HK-2 (cell line): ENCODE results near the gene ZIC1.

Experiments used
- DNase-seq: peaks from one replicate; pipeline ENCODE4 v3.0.0-alpha.2; 2018; ENCODE audit not compliant: unreplicated experiment

Gene ZIC1

DNA sequence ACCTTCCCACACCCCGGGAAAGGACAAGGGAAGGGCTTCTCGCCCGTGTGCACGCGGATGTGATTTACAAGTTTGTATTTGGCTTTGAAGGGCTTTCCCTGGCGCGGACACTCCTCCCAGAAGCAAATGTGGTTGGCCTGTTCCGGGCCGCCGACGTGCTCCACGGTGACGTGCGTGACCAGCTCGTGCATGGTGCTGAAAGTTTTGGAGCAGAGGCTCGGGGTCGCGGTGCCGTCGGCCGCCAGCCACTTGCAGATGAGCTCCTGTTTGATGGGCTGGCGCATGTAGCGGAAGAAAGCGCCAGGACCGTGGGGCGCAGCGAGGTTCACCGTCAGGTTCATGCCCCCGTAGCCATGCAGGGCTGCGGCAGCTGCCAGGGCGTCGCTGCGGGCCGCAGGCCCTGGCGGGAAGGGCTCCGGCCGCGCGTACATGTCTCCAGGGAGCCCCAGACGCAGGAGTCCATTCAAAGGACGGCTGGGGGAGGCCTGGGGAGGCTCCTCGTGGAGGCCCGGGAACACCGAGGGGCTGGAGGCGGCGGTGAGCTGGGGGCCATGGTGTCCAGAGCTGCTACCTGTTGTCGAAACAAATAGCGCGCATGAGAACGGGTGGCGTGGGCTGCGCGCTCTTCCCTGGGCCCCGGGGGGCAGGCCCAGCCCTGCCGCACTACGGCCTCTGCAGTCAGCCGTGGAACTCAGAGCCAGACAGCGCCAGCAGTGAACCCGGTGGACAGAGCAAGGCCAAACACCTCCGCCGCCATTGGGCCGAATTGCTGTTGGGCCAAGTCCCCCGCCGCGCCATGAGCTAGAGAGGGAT lies 13.1 kb upstream of the ZIC1 start:
- no peak for DNase-seq

DNA sequence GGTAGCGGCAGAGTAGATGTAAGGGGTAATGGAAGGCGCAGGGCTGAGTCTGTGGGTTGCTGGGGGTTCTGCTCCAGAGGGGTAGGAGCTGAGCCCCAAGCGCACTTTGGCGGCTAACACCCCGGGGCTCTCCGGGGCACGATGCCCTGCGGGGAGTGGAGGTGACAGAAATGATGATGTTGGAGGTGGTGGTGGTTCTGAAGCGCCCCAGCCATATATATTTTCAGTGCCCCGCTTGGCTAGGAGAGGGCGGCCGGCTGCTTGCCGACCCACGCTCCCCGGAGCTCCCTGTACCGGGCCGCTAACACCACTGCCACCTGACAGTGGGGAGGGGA lies 12.5 kb upstream of the ZIC1 start:
- no peak for DNase-seq

DNA sequence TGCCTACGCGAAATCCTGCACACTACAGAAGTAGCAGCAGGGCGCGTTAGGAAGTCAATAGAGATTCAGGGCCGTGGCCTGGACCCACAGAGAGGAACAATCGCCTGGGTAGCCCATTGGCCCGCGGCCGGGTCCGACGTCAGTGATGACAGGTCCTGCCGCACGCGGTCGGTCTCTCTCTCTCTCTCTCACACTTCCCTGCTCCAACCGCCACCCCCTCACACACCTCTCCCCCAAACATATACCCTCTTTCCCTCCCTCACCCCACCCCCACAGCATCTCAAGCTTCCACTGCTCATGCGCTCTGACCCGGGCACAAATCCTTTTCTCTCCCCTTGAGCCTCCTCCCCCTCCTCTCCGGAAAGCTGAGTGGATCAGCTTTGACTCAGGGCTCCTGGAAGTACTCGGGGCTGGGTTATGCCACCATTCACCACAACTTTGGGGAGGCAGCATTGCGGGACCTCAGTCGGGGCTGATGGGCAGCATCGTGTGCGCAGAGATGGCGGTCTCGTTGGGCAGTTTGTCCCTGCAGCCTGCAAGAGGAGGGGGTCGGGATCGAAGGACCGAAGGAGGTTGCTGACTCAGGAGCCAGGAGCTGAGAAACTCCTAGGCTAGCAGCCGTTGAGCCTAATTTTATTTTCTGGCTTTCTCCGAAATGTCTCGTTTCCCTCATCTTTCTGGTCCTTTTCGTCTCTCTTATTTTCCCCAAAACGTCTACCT lies 11.8 kb upstream of the ZIC1 start:
- DNase-seq, result no peak

DNA sequence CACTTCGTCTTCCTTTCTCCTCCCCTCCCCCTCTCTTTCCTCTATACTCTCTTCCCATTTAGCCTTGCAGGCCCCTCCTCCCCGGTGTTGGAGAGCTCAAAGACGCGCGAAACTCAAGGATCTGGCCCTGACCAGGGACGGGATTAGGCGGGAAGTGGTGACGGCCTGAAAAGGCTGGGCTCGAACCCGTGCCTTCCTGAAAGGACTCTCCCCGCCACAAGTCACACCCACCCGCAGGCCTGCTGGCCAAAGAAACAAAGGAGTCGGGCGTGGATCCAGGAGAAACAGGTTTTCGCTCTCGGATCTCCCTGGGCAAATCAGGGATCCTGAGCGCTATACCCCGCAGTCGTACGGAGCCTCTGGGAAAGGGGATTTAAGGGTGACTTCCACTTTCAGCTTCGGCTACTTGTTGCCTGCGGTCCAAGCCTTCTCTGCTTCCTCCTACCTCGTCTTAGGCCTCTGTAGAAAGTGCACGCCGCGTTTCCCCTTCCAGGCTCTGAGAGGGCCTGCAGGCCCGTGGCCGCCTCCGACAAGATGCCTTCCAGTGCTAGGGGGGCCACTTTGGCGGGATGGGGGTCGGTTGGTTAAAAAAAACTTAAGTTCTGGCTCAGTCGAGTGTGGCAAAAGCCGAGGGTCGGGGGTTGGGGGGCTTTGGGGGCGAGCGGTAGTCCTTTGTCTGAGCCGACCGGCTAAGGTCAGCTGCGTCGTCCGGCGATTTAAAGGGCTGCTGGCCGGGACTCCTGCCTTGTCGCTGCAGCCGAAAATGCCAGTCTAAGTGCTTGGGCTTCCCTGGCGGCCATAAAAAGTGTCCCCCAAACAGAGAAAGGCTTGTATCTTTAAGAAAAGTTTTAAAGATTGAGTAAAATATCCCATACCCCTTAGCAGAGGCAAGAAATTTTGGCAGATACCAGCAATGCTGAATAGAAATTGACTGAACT lies 11.0 kb upstream of the ZIC1 start:
- no peak for DNase-seq

DNA sequence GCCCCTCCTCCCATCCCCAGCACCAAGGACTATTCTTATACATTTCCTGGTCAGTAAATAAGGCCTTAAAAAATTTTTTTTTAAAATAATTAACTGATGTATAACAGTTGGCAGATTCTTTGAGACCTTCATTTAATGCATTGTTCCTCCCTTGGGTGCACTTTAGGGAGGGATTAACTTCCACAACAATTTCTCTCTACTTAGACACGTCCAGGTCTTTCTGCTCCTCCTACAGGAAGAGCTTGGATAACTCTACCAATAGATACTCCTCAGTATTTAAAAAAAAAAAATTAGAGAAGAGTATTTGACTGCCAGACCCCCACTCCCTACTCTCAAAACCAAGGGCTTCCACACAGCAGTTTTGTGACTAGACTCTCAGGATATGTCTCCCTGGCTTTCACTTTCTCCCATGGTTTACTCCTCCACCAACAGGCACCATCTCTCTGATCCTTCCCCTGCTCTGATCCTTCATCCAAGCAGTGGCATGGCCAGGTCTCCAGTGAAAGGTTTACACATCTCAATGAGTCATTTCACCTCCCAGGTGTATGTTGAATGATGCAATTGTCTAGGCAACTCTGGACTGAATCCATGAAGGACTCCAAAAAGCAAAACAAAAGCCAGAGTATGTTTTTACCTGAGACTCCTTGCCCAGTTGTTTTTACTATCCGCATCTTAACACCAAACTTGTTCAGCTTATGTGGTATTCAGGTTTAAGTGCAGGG lies 10.2 kb upstream of the ZIC1 start:
- no peak for DNase-seq

DNA sequence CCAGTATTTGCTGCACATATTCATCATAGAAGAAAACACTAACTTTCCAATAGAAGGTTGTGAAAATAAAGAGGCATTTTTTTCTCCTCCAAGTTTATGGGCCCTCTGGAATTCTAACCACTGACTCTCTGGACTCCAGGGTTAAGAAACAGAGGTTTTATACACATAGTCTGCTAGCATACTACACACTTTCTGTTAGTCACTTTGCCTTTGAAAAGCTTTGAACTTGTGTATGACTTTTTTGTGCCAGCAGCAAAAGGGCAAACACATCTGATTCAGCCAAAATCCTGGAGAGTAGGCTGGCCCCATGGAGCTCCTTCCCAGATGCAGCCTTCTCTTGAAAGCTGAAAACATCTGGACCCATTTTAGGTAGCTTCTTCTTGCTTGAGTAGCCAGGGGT lies 9.1 kb upstream of the ZIC1 start:
- no peak for DNase-seq

DNA sequence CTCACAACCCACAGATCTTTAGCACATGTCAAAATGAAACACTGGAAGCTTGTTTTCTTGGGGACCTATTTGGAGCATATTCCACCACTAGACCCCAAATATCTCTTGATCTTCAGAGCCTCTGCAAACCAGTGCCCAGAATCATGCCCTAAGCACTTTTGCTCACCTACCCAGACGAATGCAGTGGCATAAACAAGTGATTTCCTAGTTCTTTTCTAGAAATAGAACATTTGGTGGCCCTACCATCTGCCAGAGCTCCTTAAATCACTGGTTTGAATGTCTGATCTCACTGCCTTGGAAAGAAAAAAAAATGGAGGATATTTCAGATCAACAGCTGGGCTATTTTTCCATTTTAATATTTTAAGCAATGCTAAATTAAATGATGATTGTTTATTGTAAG lies 8.2 kb upstream of the ZIC1 start:
- no peak for DNase-seq

DNA sequence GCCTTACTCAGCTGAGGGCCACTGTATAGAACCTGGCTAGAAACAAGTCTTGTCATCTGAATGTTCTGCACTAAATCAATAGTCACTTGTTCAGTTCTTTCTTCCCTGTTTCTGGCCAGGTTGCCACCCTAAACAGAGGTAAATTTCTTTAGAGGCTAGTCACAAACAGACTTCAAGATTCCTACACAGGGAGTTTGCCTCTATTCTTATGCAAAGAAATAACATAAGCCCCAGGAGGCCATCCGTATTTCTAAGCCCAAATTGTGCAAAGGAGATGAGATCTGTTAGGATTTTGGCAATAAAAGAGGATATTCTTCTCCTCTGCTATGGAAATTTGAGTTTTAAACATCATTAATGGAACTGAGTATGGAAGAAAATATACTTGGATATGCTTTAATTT lies 7.7 kb upstream of the ZIC1 start:
- no peak for DNase-seq

DNA sequence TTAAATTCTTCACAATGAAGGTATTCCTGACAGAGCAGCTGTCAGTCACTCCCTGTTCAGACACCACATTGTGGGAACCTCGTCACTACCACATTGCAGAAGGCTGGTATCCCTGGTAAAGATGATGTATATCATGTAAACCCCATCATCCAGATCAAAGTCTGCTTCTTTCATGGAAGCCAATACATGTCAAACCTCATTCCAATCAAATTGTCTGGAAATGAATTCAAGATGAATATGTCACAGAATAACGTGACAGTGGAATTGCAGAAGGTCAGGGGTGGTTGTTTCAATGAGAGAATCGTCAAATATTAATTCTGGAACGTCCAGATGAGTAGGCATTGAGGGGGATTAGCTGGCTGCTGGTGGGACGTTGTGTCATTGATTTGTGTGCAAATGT lies 7.0 kb upstream of the ZIC1 start:
- no peak for DNase-seq

DNA sequence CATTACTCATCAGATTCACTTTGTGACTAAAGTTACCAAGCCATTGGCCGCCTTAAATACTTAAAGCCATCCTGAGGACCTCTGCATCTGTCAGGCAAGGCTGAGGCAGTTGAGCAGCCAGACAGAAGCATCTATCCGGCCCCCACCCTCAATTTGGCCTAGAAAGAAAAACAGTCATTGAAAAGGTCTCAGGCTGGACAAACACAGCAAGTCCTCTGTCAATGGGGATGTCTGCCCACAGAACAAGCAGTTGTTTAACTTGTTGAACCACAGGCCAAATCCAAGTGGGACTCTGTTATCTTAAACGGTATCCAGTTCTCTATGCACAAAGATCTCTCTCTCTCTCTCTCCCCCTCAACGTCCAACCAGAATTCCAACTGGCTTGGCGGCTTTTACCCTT lies 5.7 kb upstream of the ZIC1 start:
- DNase-seq, result no peak

DNA sequence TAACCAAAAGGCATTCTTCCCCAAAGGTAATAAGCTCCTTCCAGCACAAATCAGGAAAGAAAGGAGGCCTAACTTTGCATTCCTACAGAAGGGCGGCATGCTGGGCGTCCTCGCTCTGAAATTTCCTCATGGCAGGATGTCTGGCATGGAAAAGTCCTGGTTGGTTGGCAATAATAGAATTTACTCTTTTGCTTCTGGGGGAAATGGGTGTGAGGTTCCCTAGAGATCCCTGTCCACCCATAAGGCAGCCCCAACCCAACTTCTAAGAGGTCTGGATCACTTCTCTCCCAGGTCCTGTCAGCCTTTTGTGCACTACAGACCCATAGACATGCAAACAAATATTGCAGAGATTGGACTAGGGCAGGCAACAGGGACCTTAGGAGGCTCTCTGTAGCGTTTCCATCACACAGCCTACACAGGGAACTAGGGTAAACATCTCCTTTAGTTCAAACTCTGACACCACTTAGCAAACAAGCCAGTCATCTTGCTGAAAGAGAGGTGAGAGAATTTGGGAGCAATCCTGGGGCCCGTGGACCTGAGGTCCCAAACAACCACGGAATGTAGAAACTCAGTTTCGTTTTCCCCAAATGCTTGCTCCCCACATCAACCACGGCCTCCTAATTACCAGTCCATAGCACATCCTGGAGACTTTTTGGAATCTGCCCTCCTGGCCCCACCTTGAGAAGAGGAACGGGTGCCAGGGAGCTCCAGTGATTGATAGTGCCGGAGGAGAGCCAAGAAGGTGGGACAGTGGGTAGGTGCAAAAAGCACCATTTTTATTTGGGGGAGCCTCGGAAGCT lies 5.0 kb upstream of the ZIC1 start:
- DNase-seq, result no peak

DNA sequence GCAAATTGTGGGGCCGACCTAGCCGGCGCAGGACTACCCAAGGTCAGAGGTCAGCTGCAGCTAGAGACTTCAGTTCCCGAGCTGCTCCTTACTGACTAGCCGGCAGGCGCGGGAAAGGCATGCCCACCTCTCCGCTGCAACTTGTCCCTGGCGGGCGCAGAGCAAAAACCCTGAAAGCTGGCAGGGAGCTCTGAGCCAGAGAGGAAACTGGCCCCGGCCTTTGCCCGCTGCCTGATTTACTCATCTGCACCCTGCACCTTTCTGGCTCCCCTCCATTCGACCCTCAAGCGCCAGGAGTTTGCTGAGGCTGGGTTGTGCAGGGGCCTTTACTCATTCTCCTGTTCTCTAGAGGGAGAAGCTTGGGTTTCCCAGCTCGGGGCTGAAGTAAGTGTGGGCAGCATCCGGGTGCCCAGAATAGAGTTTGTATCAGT lies 4.3 kb upstream of the ZIC1 start:
- no peak for DNase-seq

DNA sequence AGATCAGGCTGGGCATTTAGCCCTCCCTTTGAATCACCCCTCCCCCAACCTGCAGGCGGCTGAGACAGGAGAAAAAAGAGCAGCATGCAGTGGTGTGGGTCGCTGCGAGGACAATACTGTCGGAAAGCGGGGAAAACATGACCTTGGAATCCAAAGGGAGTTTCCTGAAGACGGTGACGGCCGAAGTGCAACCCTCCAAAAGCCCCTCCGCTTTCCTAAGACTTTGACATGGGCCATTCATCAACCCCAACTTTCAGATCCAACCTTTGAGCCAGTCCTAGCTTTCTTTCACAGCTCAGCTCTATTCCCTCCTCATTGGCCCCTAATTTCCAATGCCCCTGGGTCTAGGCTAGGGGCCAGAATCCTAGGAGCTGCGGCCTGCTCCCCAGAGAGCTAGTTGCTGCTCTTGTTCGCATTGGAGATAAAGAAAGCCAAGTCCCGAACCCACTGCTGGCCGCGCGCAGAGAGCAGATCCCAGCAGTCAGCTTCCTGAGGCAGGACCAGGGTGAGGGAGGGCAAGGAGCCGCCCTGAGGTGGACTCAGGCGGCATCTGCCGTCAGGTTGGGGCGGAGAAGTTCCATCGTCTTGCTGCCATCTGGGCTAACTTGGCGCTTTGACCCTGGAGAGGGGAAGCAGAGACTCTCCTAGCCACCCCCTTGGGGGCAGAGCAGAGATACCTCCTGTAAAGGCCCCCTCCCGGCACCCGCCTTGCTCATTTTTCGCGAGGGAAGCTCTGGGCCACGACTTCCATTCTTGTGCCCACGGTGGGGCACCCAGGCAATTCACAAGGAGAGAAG lies 3.7 kb upstream of the ZIC1 start:
- no peak for DNase-seq

DNA sequence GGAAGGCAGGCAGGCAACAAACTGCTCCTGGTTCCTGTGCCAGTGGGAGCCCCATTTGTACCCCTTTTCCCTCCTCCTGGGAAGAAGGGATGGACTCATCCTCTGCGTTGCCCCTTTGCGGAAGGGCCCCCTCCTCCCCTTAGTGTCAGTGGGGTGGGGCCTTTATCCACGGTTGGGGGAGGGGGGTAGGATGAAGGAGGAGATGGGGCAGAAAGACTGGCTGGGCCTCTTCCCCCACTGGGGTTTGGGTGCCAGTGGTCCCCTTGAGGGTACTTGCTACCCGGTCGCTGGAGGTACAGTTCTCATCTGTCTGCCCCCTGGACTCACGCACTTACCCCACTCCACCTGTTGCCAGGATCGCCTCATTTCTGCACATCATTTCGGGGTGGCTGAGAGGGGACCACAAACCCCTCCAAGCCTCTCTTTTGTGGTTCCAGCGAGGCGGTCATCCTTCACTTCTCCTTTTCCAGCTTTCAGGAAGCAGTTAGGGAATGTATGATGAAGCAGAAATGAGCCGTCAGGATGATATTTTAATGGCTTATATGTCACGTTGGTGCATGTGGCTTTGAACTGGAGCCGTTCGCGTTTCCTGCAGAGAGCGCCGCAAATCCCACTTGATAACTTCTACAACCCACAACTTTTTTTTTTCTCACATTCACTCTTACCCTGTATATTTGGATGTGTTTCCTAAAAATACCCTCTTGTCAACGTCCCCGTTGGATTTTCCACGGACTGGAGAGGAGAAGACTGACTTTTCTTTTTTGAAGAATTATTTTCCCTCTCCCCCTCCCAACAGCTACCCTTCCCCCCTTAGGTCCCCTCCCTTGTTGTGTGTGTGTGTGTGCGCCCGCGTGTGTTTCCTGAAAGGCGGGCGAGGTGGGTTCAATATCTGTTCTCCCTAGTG lies 2.9 kb upstream of the ZIC1 start, which contains the start of gene ZIC4:
Gene ZIC4 (minus strand): TSS at position 516 of the 904 bp plus-strand sequence. CDS start 3,746 bp downstream, outside the sequence.
- DNase-seq, result no peak

DNA sequence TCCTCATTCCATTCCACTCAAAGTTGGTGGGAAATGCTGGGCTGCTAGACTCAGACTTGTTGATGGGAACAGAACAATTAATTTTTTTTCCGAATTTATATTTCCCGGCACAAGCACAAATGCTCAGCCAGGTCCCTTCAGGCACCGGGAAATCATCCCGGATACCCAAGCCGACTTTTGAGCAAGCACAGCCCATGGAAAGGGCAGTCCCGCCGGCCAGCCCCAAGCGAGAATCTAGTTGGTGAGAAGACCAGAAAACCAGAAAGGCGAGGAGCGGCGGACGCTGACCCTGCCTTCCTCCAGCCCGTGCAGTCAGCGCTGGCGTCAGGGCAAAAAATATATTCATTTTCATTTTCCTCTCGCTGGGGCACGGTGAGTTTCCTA lies 2.1 kb upstream of the ZIC1 start:
- no peak for DNase-seq

DNA sequence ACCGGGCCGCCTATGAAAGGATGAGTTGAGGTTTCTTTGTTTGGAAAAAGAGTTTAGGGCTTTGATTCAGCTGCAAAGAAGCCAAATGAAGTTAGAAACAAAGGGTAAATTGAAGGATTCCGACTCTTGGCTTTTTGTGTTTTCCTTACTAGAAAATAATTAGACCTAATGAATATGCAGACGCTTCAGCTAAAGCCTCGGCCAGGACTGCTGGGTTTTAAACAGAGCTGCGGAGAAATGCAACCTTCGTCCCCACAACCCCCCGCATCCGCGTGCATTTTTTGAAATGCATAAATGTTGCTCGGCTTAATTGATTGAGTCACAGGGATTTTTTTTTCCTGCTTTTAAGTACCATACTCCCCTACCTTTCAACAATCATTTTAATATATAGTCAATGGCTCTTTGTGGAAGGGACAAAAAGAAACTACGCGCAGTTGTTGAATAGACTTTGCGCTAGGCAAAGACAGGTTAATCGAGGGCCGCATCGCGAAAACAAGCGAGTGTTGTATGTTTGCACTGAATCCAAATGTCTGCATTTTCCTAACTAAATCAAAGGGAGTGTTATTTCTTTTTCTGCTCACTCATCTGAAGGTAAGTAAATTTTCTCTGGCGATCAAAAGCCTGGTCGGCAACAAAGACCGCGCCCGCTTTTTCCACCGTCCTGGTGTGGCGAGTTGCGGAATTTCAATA lies 1.5 kb upstream of the ZIC1 start:
- DNase-seq, result no peak

DNA sequence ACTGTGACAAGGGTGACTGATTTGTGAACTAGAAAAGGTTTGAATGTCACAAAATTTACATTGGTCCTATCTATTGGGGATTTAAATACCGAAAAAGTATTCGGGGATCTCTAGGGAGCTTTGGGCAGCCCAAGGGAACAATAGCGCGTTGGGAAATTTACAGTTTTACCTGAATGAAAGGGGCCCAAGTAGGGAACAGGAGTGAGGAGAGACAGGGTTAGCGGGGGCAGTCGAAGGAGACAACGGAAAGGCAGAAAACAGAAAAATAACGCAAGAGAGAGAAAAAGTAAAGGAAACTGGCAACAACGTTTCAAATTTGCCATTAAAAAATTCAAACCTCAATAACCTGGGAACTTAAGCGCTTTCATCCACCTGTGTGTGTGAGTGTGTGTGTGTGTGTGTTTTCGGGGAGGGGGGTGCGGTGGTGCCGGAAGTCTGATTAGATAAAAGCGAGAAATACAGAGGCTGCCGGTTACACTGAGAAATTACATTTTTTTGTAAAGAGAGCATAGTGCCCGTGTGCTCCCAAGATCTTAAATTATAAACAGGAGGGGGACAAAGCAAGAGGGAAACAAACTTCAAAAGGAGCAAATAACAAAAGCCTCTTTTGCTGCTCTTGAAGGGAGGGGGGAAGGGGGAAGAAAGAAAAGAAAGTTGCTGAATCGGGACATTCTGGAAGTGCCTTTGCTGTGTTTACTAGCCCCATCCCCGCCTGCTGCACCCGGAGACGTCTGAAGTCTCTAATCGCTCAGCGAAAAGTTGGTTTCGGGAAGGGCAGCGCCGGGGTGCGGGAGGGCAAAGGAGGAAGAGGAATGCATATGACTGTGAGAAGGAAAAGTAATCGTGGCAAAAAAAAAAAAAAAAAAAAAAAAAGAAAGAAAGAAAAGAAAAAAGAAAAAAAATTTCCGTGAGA lies 721 bp upstream of the ZIC1 start:
- DNase-seq, result no peak
